HEK293 (cell line): ENCODE measurements around the gene H2BK1.

Experiments
- GLIS2 ChIP-seq: fragments of 450-650 bp; formaldehyde crosslinking; IDR thresholded peaks from 2 replicates; pipeline ENCODE4 v1.5.1; 2016; ENCODE audit warnings: missing biosample characterization, missing genetic modification characterization
- HOXC10 ChIP-seq: sonication (generic); formaldehyde crosslinking; IDR thresholded peaks from 2 replicates; pipeline ENCODE4 v1.8.1; 2023; ENCODE audit warnings: mild to moderate bottlenecking, missing genetic modification reagents
- PRDM1 ChIP-seq: fragments of 450-650 bp; formaldehyde crosslinking; IDR thresholded peaks from 2 replicates; pipeline ENCODE4; 2016; ENCODE audit warnings: missing biosample characterization, missing genetic modification characterization
- ZNF174 ChIP-seq: fragments of 450-650 bp; formaldehyde crosslinking; IDR thresholded peaks from 2 replicates; pipeline ENCODE4 v1.5.0; 2017; ENCODE audit warnings: missing biosample characterization, mild to moderate bottlenecking, missing genetic modification characterization
- ZNF423 ChIP-seq: fragments of 450-650 bp; formaldehyde crosslinking; IDR thresholded peaks from 2 replicates; pipeline ENCODE4 v1.5.1; 2016; ENCODE audit warnings: missing biosample characterization, missing genetic modification characterization
- ZNF449 ChIP-seq: fragments of 450-650 bp; formaldehyde crosslinking; IDR thresholded peaks from 2 replicates; pipeline ENCODE4 v1.5.1; 2017; ENCODE audit warnings: missing biosample characterization, mild to moderate bottlenecking, missing genetic modification characterization, moderate library complexity
- ZNF596 ChIP-seq: fragments of 450-650 bp; IDR thresholded peaks from 2 replicates; pipeline ENCODE4 v1.5.0; 2018; ENCODE audit warnings: missing biosample characterization, mild to moderate bottlenecking, missing genetic modification characterization, moderate library complexity

DNA sequence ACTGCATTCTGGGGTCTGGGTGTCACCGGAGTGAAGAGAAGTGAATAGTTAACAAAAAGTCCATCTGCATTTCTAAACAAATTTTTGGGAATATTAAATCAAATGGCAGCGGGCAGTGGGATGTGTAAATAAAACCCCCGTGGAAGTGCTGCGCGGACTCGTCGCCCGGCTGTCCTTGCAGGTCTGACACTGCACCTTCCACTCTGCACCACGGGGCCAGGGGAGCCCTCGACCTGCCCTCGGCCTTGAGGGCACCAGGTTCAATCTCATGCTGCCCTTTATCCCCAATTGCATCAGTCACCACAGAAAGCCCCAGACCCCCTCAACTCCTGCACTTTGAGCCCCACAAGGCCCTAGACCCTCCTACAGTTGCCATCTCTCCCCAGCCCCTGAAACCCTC is 44.6 kb upstream of the H2BK1 start:
- TF ChIP-seq ZNF449 (tag by site-specific recombination) (no peak), ZNF596 (tag by site-specific recombination) (no peak), ZNF423 (tag by site-specific recombination) (no peak), GLIS2 (tag by site-specific recombination) (no peak), ZNF174 (no peak), PRDM1 (tag by site-specific recombination) (no peak), HOXC10 (CRISPR knock-in tag) (no peak)
